GM12891 (cell line): Measurements from ENCODE around the gene TCF12.

Experiments used
- POLR2A ChIP-seq: IDR thresholded peaks from 2 replicates; pipeline ENCODE4 v1.6.1; 2011; ENCODE audit warnings: low read depth, low read length, control low read depth
- POLR2AphosphoS5 ChIP-seq: IDR thresholded peaks from 2 replicates; pipeline ENCODE4 v1.6.1; 2011; ENCODE audit warnings: low read depth, low read length, control low read depth
- TAF1 ChIP-seq: IDR thresholded peaks from 2 replicates; pipeline ENCODE4 v1.6.1; 2011; ENCODE audit warnings: low read depth, low read length, control low read depth

DNA sequence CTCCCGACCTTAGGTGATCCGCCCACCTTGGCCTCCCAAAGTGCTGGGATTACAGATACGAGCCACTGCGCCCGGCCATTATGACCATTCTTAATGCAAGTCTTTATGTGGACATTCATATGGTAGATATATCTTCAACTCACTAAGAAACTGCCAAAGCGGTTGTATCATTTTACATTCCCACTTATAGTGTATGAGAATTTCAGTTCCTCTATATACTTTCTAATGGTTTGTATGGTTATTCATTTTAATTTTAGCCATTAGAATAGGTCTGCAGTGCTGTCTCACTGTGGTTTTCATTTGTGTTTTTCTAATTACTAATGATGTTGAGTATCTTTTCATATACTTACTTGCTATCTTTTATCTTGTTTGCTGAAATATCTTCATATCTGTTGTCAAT lies 32.5 kb downstream of the TCF12 start:
- no peak for TF ChIP-seq POLR2AphosphoS5
- no peak for TF ChIP-seq POLR2A
- TF ChIP-seq TAF1 = no peak
